Measurements from ENCODE around the gene LCE2C. TPM values are rescaled to one million over a fixed set of nuclear protein-coding genes. Genes with fewer than 3 reads are reported as not detected.

LCE2C gene
- total RNA-seq, 1 experiment from 2014 or later = not detected

DNA sequence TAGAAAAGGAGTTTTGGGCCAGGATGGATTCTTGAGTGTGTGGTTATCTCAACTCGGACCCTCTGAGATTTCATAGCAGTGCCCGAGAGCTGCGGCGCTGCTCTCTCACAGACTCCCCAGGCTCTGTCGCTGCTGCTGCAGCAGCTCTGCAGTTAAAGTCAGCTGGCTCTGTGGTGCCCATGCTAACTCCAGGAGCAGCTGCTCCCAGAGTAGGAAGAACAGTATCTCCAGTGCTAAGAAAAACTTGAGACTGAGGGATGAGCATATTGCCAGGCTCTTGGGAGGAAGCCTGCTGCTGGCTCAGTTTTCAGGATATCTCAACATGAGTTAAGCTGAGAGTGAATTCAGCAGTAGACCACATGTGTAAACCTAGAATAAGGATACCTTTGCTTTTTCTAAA lies 7.4 kb upstream of the LCE2C start:
- no peaks in the 10 kb centered on the region for H3K9me3 ChIP-seq
- POLR2A ChIA-PET = no interaction called here
- TF ChIP-seq, protein P1, sequence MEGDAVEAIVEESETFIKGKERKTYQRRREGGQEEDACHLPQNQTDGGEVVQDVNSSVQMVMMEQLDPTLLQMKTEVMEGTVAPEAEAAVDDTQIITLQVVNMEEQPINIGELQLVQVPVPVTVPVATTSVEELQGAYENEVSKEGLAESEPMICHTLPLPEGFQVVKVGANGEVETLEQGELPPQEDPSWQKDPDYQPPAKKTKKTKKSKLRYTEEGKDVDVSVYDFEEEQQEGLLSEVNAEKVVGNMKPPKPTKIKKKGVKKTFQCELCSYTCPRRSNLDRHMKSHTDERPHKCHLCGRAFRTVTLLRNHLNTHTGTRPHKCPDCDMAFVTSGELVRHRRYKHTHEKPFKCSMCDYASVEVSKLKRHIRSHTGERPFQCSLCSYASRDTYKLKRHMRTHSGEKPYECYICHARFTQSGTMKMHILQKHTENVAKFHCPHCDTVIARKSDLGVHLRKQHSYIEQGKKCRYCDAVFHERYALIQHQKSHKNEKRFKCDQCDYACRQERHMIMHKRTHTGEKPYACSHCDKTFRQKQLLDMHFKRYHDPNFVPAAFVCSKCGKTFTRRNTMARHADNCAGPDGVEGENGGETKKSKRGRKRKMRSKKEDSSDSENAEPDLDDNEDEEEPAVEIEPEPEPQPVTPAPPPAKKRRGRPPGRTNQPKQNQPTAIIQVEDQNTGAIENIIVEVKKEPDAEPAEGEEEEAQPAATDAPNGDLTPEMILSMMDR (IDR thresholded peaks at IDR 0.05; ENCODE audit: insufficient read depth in 1 of 2, low read depth in 1 of 2, low read length in 1 of 2, severe bottlenecking in 1 of 2, unreplicated experiment in 1 of 2) = no peak
- no peaks in the 10 kb centered on the region for H3K36me3 Mint-ChIP-seq (ENCODE audit: insufficient read depth, unreplicated experiment)
- H3K27ac Mint-ChIP-seq (ENCODE audit: unreplicated experiment) = no peak overlapping the region
- no peak overlapping the region for H3K4me3 ChIP-seq (ENCODE audit: low read depth, low read length)
- H3K27me3 Mint-ChIP-seq (ENCODE audit: insufficient read depth, unreplicated experiment) = peaks cover 14% of the 10 kb centered on the region
- H3K36me3 ChIP-seq (ENCODE audit: control insufficient read depth, insufficient read depth, low read length) = no peaks in the 10 kb centered on the region
- no peak for DNase-seq
- no peak overlapping the region for H3K4me3 Mint-ChIP-seq (ENCODE audit: unreplicated experiment)
- H3K9me3 Mint-ChIP-seq (ENCODE audit: unreplicated experiment) = no peaks in the 10 kb centered on the region
- intact Hi-C loops (cut with micrococcal nuclease; ENCODE audit: unreplicated experiment) = no loop called here
- H3K4me1 Mint-ChIP-seq (ENCODE audit: low read depth, unreplicated experiment) = no peaks in the 10 kb centered on the region
- BruUV-seq (replicated peaks) = no TSS peak
- no peaks in the 10 kb centered on the region for H3K4me1 ChIP-seq
- CTCF ChIA-PET = no interaction called here
- 0 out of 2 replicates have a peak, but pooled peaks cover 1% of the 10 kb centered on the region for H3K27me3 ChIP-seq (replicated peaks; ENCODE audit: control insufficient read depth, insufficient read depth, low read length)

- no peak overlapping the region for H3K4me3 ChIP-seq (ENCODE audit: low read depth, low read length)
- H3K9me3 ChIP-seq = no peaks in the 10 kb centered on the region
- H3K4me3 Mint-ChIP-seq (ENCODE audit: unreplicated experiment) = no peak overlapping the region
- H3K4me1 ChIP-seq = no peaks in the 10 kb centered on the region
- POLR2A ChIA-PET = no interaction called here
- H3K36me3 ChIP-seq (ENCODE audit: control insufficient read depth, insufficient read depth, low read length) = no peaks in the 10 kb centered on the region
- no peaks in the 10 kb centered on the region for H3K36me3 Mint-ChIP-seq (ENCODE audit: insufficient read depth, unreplicated experiment)
- H3K27me3 ChIP-seq (replicated peaks; ENCODE audit: control insufficient read depth, insufficient read depth, low read length) = no peaks in the 10 kb centered on the region; the same call in 1 of the 2 replicates
- H3K27ac Mint-ChIP-seq (ENCODE audit: unreplicated experiment) = no peak overlapping the region
- peaks cover 11% of the 10 kb centered on the region for H3K27me3 Mint-ChIP-seq (ENCODE audit: insufficient read depth, unreplicated experiment)
- H3K9me3 Mint-ChIP-seq (ENCODE audit: unreplicated experiment) = no peaks in the 10 kb centered on the region
- TF ChIP-seq, protein P1 (IDR thresholded peaks at IDR 0.05; ENCODE audit: insufficient read depth in 1 of 2, low read depth in 1 of 2, low read length in 1 of 2, severe bottlenecking in 1 of 2, unreplicated experiment in 1 of 2) = no peak
- CTCF ChIA-PET = no interaction called here
- intact Hi-C loops (cut with micrococcal nuclease; ENCODE audit: unreplicated experiment) = no loop called here
- no peak for DNase-seq
- BruUV-seq (replicated peaks) = no TSS peak
- H3K4me1 Mint-ChIP-seq (ENCODE audit: low read depth, unreplicated experiment) = no peaks in the 10 kb centered on the region
Measured at GRCh38 chr1:152673016-152673415, 2.1 kb upstream of the LCE2C start.

DNA sequence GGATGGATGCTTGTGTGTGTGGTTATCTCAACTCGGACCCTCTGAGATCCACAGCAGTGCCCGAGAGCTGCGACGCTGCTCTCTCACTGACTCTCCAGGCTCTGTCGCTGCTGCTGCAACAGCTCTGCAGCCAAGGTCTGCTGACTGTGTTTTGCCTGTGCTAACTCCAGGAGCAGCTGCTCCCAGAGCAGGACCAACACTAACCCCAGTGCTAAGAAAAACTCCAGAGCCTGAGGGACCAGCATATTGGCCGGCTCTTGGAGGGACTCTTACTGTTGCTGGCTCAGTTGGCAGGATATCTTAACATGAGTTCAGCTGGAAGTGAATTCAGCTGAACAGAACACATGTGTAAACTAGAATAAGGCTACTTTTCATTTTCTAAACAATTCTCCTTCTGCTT lies 4.4 kb downstream of the LCE2C start:
- H3K4me1 Mint-ChIP-seq (ENCODE audit: low read depth, unreplicated experiment) = no peaks in the 10 kb centered on the region
- POLR2A ChIA-PET = no interaction called here
- Histone ChIP-seq H3K36me3 (ENCODE audit: control insufficient read depth, insufficient read depth, low read length) (no peaks in the 10 kb centered on the region), H3K4me3 (ENCODE audit: low read depth, low read length) (no peak overlapping the region), H3K9me3 (no peaks in the 10 kb centered on the region), H3K4me1 (no peaks in the 10 kb centered on the region), H3K27me3 (replicated peaks; ENCODE audit: control insufficient read depth, insufficient read depth, low read length) (no peaks in the 10 kb centered on the region; the same call in 1 of the 2 replicates)
- no peaks in the 10 kb centered on the region for H3K9me3 Mint-ChIP-seq (ENCODE audit: unreplicated experiment)
- no peak overlapping the region for H3K4me3 Mint-ChIP-seq (ENCODE audit: unreplicated experiment)
- CTCF ChIA-PET = no interaction called here
- H3K27me3 Mint-ChIP-seq (ENCODE audit: insufficient read depth, unreplicated experiment) = peaks cover 11% of the 10 kb centered on the region
- DNase-seq = no peak
- BruUV-seq (replicated peaks) = no TSS peak
- TF ChIP-seq, protein P1 (IDR thresholded peaks at IDR 0.05; ENCODE audit: insufficient read depth in 1 of 2, low read depth in 1 of 2, low read length in 1 of 2, severe bottlenecking in 1 of 2, unreplicated experiment in 1 of 2) = no peak
- no peak overlapping the region for H3K27ac Mint-ChIP-seq (ENCODE audit: unreplicated experiment)
- intact Hi-C loops (cut with micrococcal nuclease; ENCODE audit: unreplicated experiment) = no loop called here
- H3K36me3 Mint-ChIP-seq (ENCODE audit: insufficient read depth, unreplicated experiment) = no peaks in the 10 kb centered on the region

All from Caco-2 (cell line).